GM21447 (cell line): ENCODE results near the gene B4GALNT4.
"Not testable (repeated sequence)": the region's sequence is repeated elsewhere in the genome, so short reads cannot be mapped to it uniquely, and the experiment has no call there.

Source experiments
- ATAC-seq: cut with Tn5 transposase; IDR thresholded peaks from one replicate; pipeline ENCODE4 v1.9.1; 2021; ENCODE audit not compliant: unreplicated experiment

Gene B4GALNT4

GRCh38 chr11:375065-376025 lies 6.0 kb downstream of the B4GALNT4 start:
- ATAC-seq, result no peak

GRCh38 chr11:376531-377173 lies 7.4 kb downstream of the B4GALNT4 start:
- no peak for ATAC-seq

GRCh38 chr11:377174-377865 lies 8.0 kb downstream of the B4GALNT4 start:
- no peak for ATAC-seq

- no peak for ATAC-seq
Measured at GRCh38 chr11:377883-378500, 8.7 kb downstream of the B4GALNT4 start.

GRCh38 chr11:379205-380094 lies 10.2 kb downstream of the B4GALNT4 start:
- no peak for ATAC-seq

GRCh38 chr11:380095-380480 lies 10.8 kb downstream of the B4GALNT4 start:
- ATAC-seq, result no peak

GRCh38 chr11:380491-380890 lies 11.2 kb downstream of the B4GALNT4 start:
- ATAC-seq, result no peak

- ATAC-seq, result no peak
Measured at GRCh38 chr11:380996-381395, 11.7 kb downstream of the B4GALNT4 start.

GRCh38 chr11:381501-382072 lies 12.3 kb downstream of the B4GALNT4 start:
- ATAC-seq, result no peak

- ATAC-seq, result no peak
Measured at GRCh38 chr11:382081-382629, 12.9 kb downstream of the B4GALNT4 start.

- no peak for ATAC-seq
Measured at GRCh38 chr11:383431-383830, 14.1 kb downstream of the B4GALNT4 start.

- ATAC-seq, result no peak
Measured at GRCh38 chr11:384511-384910, 15.2 kb downstream of the B4GALNT4 start.

GRCh38 chr11:385594-386351 lies 16.5 kb downstream of the B4GALNT4 start:
- no peak for ATAC-seq

GRCh38 chr11:386483-386882 lies 17.2 kb downstream of the B4GALNT4 start:
- no peak for ATAC-seq

GRCh38 chr11:387193-387793 lies 18.0 kb downstream of the B4GALNT4 start:
- no peak for ATAC-seq

GRCh38 chr11:389369-389768 lies 20.1 kb downstream of the B4GALNT4 start:
- not testable (repeated sequence) for ATAC-seq

- no peak for ATAC-seq
Measured at GRCh38 chr11:390175-390574, 20.9 kb downstream of the B4GALNT4 start.
